ENCODE measurements around the gene UCHL1. TPM values are rescaled to one million over a fixed set of nuclear protein-coding genes. Genes with fewer than 3 reads are reported as not detected.

Gene UCHL1
- total and polyA plus RNA-seq, 2 experiments from 2014 or later = 111 to 158 TPM

- 100% methylated on average over 1 of the region's 1 CpG for WGBS (ENCODE audit: low lambda C conversion rate, missing lambda C conversion rate)
- no peaks in the 10 kb centered on the region for H4K20me1 ChIP-seq (ENCODE audit: insufficient read depth, poor library complexity, severe bottlenecking)
- no peaks in the 10 kb centered on the region for H3K27me3 ChIP-seq
- DNase-seq (ENCODE audit: low spot score) = no peak
- no peaks in the 10 kb centered on the region for H3K36me3 ChIP-seq (replicated peaks; ENCODE audit: insufficient read depth, low read depth)
- H2AFZ ChIP-seq = no peak overlapping the region
- H3K27ac ChIP-seq = no peak overlapping the region
- no peak overlapping the region for H3K4me2 ChIP-seq
- H3K9me2 ChIP-seq (replicated peaks; ENCODE audit: insufficient read depth) = no peaks in the 10 kb centered on the region
- TF ChIP-seq EZH2 (IDR thresholded peaks at IDR 0.05; ENCODE audit: borderline replicate concordance) (no peak), EZH2phosphoT487 (IDR thresholded peaks at IDR 0.05; ENCODE audit: low read depth, severe bottlenecking, unreplicated experiment) (no peak), CTCF (IDR thresholded peaks at IDR 0.05; ENCODE audit: poor library complexity) (no peak)
- no peaks in the 10 kb centered on the region for H3K9me3 ChIP-seq (ENCODE audit: low read depth)
- no peaks in the 10 kb centered on the region for H3K79me2 ChIP-seq
- no peak overlapping the region for H3K4me3 ChIP-seq
- no peaks in the 10 kb centered on the region for H3K4me1 ChIP-seq (ENCODE audit: insufficient read depth)
Observed at GRCh38 chr4:41315862-41316261, 59.1 kb downstream of the UCHL1 start.

Small RNAs within 50 kb of the gene (small RNA-seq; reads per million reads assigned to genes)
- gene RF00019 = not detected

Other genes with a start within 250 kb of the UCHL1 start
- gene APBB2, start 42.4 kb upstream of the UCHL1 start, total RNA-seq = 47.5 and 50.1 TPM in 2 replicates
- 23.4 and 28.1 TPM in 2 replicates for gene APBB2, start 42.4 kb upstream of the UCHL1 start, polyA plus RNA-seq

Measured in hepatocyte (in vitro differentiated cells).